ENCODE results near the gene NAT9. TPM values are rescaled to one million over a fixed set of nuclear protein-coding genes. Genes with fewer than 3 reads are reported as not detected.

NAT9 gene
- total and polyA plus RNA-seq, 2 experiments from 2014 or later = 37.3 to 37.5 TPM

- Histone ChIP-seq H3K4me1 (ENCODE audit: insufficient read depth) (no peaks in the 10 kb centered on the region), H3K4me2 (no peak overlapping the region), H3K36me3 (ENCODE audit: insufficient read depth) (no peaks in the 10 kb centered on the region), H3K4me3 (no peak overlapping the region), H4K20me1 (replicated peaks; ENCODE audit: insufficient read depth) (peaks cover 13% of the 10 kb centered on the region; the same call in 1 of the 2 replicates), H3K9me2 (ENCODE audit: insufficient read depth) (no peaks in the 10 kb centered on the region), H3F3A (replicated peaks; ENCODE audit: low read depth) (no peaks in the 10 kb centered on the region), H3K79me2 (replicated peaks; ENCODE audit: insufficient read depth) (no peaks in the 10 kb centered on the region), H3K27ac (ENCODE audit: low read depth) (no peak overlapping the region), H2AFZ (no peak overlapping the region), H3K27me3 (ENCODE audit: insufficient read depth) (no peaks in the 10 kb centered on the region)
- H3K4me1 Mint-ChIP-seq = no peaks in the 10 kb centered on the region
- no peaks in the 10 kb centered on the region for H3K9me3 Mint-ChIP-seq
- no peak overlapping the region for H3K4me3 Mint-ChIP-seq
- ATAC-seq (no peak), DNase-seq (ENCODE audit: low spot score) (no peak)
- 0 out of 3 replicates have a peak, but pooled peaks cover 3% of the 10 kb centered on the region for H3K36me3 Mint-ChIP-seq (ENCODE audit: low read depth)
- H3K27me3 Mint-ChIP-seq (ENCODE audit: insufficient read depth, low read depth, poor library complexity) = peaks cover 16% of the 10 kb centered on the region
- TF ChIP-seq CREB1 (CRISPR knock-in tag; IDR thresholded peaks at IDR 0.05; ENCODE audit: low read depth) (no peak), STAT1 (IDR thresholded peaks at IDR 0.05; ENCODE audit: unreplicated experiment) (no peak), ZNF462 (CRISPR knock-in tag; IDR thresholded peaks at IDR 0.05) (no peak), ETS1 (IDR thresholded peaks at IDR 0.05) (no peak), EZH2phosphoT487 (IDR thresholded peaks at IDR 0.05; ENCODE audit: unreplicated experiment) (no peak), ZNF331 (CRISPR knock-in tag; IDR thresholded peaks at IDR 0.05; ENCODE audit: low read depth) (no peak), JUNB (IDR thresholded peaks at IDR 0.05; ENCODE audit: unreplicated experiment) (no peak), ZNF114 (CRISPR knock-in tag; IDR thresholded peaks at IDR 0.05) (no peak), EZH2 (IDR thresholded peaks at IDR 0.05; ENCODE audit: low read depth, unreplicated experiment) (no peak), POLR2AphosphoS5 (IDR thresholded peaks at IDR 0.05; ENCODE audit: low read depth) (no peak), NANOG (IDR thresholded peaks at IDR 0.05; ENCODE audit: borderline replicate concordance) (no peak)
- TF ChIP-seq, protein P1, sequence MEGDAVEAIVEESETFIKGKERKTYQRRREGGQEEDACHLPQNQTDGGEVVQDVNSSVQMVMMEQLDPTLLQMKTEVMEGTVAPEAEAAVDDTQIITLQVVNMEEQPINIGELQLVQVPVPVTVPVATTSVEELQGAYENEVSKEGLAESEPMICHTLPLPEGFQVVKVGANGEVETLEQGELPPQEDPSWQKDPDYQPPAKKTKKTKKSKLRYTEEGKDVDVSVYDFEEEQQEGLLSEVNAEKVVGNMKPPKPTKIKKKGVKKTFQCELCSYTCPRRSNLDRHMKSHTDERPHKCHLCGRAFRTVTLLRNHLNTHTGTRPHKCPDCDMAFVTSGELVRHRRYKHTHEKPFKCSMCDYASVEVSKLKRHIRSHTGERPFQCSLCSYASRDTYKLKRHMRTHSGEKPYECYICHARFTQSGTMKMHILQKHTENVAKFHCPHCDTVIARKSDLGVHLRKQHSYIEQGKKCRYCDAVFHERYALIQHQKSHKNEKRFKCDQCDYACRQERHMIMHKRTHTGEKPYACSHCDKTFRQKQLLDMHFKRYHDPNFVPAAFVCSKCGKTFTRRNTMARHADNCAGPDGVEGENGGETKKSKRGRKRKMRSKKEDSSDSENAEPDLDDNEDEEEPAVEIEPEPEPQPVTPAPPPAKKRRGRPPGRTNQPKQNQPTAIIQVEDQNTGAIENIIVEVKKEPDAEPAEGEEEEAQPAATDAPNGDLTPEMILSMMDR (conservative IDR thresholded peaks at IDR 0.05; ENCODE audit: low read depth in 2 of 2) = no peak
- TF ChIP-seq, protein P2, sequence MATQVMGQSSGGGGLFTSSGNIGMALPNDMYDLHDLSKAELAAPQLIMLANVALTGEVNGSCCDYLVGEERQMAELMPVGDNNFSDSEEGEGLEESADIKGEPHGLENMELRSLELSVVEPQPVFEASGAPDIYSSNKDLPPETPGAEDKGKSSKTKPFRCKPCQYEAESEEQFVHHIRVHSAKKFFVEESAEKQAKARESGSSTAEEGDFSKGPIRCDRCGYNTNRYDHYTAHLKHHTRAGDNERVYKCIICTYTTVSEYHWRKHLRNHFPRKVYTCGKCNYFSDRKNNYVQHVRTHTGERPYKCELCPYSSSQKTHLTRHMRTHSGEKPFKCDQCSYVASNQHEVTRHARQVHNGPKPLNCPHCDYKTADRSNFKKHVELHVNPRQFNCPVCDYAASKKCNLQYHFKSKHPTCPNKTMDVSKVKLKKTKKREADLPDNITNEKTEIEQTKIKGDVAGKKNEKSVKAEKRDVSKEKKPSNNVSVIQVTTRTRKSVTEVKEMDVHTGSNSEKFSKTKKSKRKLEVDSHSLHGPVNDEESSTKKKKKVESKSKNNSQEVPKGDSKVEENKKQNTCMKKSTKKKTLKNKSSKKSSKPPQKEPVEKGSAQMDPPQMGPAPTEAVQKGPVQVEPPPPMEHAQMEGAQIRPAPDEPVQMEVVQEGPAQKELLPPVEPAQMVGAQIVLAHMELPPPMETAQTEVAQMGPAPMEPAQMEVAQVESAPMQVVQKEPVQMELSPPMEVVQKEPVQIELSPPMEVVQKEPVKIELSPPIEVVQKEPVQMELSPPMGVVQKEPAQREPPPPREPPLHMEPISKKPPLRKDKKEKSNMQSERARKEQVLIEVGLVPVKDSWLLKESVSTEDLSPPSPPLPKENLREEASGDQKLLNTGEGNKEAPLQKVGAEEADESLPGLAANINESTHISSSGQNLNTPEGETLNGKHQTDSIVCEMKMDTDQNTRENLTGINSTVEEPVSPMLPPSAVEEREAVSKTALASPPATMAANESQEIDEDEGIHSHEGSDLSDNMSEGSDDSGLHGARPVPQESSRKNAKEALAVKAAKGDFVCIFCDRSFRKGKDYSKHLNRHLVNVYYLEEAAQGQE (IDR thresholded peaks at IDR 0.05; ENCODE audit: unreplicated experiment) = no peak
- no peak overlapping the region for H3K27ac Mint-ChIP-seq
Observed at GRCh38 chr17:74824961-74825627, 48.9 kb upstream of the NAT9 start.
